Astrocyte of the spinal cord (primary cell): ENCODE data around the gene OSBPL3.

Experiments used
- DNase-seq: peaks from one replicate; pipeline ENCODE4 v3.0.0; 2011; ENCODE audit warnings: low read depth, low spot score
- H3K4me3 ChIP-seq: 2 replicates; pipeline ENCODE4 v1.5.1; 2011; ENCODE audit warnings: low read depth, mild to moderate bottlenecking, low read length, moderate library complexity
- in situ Hi-C: cut with HindIII; loops from 2 replicates; pipeline ENCODE4 v1.10.0; 2017; ENCODE audit warnings: low sequenced_read_pairs
- TF ChIP-seq, protein P1 (sequence below): IDR thresholded peaks from 2 replicates; pipeline ENCODE4 v1.5.1; 2012; ENCODE audit warnings: low read depth, mild to moderate bottlenecking, low read length, inconsistent platforms

Gene OSBPL3

DNA sequence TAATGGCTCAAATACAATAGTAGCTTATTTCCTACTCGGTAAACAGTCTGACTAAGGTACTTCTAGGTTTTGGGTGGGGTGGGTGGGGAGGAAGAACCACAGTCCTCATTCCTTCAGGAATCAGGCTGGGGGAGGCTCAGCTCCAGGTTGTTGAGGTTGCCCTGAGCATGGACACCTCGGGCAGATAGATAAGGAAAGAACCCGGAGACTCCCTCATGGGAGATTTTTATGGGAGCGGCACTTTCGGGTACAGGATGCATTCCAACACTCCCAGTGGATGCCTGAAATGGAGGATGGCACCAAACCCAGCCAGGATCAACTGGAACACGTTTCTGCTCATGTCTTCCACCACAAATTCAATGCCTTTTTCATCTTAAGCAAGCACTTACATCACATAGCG, 217.2 kb downstream of the OSBPL3 start:
- TF ChIP-seq, protein P1, sequence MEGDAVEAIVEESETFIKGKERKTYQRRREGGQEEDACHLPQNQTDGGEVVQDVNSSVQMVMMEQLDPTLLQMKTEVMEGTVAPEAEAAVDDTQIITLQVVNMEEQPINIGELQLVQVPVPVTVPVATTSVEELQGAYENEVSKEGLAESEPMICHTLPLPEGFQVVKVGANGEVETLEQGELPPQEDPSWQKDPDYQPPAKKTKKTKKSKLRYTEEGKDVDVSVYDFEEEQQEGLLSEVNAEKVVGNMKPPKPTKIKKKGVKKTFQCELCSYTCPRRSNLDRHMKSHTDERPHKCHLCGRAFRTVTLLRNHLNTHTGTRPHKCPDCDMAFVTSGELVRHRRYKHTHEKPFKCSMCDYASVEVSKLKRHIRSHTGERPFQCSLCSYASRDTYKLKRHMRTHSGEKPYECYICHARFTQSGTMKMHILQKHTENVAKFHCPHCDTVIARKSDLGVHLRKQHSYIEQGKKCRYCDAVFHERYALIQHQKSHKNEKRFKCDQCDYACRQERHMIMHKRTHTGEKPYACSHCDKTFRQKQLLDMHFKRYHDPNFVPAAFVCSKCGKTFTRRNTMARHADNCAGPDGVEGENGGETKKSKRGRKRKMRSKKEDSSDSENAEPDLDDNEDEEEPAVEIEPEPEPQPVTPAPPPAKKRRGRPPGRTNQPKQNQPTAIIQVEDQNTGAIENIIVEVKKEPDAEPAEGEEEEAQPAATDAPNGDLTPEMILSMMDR = no peak
- H3K4me3 ChIP-seq = no peak overlapping the region
- DNase-seq = no peak
- in situ Hi-C loops = no loop called here

DNA sequence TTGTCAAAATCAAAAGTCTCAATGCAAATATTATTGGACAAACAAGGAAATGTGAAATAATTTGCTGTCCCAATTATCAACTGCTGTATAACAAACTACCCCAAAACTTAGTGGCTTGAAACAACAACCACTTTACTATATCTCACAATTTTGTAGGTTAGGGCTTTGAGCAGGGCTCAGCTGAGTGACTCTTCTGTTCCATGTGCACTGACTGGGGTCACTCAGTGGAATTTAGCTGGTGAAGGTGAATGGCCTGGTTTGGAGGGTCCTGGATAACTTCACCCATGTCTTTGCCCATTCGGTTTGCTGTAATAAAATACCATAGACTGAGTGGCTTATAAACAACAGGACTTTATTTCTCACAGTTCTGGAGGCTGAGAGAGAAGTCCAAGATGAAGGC, 219.0 kb downstream of the OSBPL3 start:
- TF ChIP-seq, protein P1 = no peak
- DNase-seq = no peak
- in situ Hi-C loops = no loop called here
- H3K4me3 ChIP-seq = no peak overlapping the region

GRCh38 chr7:24757353-24758275, 222.4 kb downstream of the OSBPL3 start, which contains the start of gene GSDME:
TSS of gene GSDME (minus strand) at chr7:24757464. CDS start at chr7:24749774, 7,690 bp downstream.
- peak; percentile 61 for DNase-seq
- in situ Hi-C loops = no loop called here
- TF ChIP-seq, protein P1 = no peak
- H3K4me3 ChIP-seq = peak within 1 kb of the TSS; percentile 66

DNA sequence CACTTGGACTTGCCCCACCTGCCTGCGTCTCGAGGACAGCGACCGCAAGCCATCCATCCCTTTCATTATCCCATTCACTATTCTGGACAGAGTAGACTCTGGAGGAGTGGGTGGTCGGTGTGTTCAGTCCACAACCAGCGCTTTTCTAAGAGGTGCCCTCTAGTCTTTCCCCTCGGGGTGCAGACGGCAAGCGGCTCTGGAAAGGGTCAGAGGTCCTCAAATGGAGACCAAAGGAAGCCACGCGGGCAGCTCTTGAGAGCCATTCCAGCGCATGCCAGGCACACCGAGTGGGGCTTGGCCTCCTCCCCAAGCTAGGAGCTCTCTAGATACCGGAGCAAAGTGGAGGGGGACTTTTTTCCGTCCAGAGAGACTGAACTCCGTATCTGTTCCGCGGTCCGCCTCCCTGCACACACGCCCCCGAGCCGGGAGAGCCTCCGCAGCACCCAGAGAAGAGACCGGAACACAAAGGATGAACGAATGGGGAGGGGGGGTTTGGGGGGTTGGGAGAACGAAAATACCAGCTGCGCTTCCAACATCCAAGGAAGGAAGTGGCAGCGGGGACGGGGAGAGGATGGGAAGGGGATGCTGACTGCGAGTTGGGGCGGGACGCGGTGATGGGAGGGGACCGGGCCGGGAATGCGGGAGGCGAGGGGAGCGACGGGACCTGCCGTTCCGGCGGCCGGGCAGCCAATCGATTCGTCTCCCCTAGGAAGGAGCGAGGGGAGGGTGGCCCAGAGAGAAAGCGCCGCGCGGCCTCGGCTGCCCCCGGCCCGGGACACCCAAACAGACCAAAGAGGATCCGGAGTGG, 223.2 kb downstream of the OSBPL3 start:
- DNase-seq = peak; percentile 67
- TF ChIP-seq, protein P1 = no peak

GRCh38 chr7:24755541-24756407, 224.2 kb downstream of the OSBPL3 start:
- in situ Hi-C loops = no loop called here
- TF ChIP-seq, protein P1 = no peak
- H3K4me3 ChIP-seq = no peak overlapping the region
- peak; percentile 76 for DNase-seq

More for the DNA sequence above, 223.2 kb downstream of the OSBPL3 start:
- H3K4me3 ChIP-seq = peak overlapping the region; percentile 66
- in situ Hi-C loops = no loop called here
